Motor neuron (in vitro differentiated cells): ENCODE measurements around the gene LIPC. TPM values are rescaled to one million over a fixed set of nuclear protein-coding genes. Genes with fewer than 3 reads are reported as not detected.

ENCODE experiments used
- ATAC-seq, 8 experiments: fragments of 200-7000 bp; cut with Tn5 transposase; replicated peaks in 6 of 8; 2 replicates each; pipeline ENCODE4 v1.8.0; 2021; ENCODE audit warnings: mild to moderate bottlenecking in 8 of 8, moderate library complexity in 8 of 8
- H3K27ac ChIP-seq, 2 donors: fragments of 250-450 bp; sonication (Bioruptor Pico); 2 replicates each; pipeline ENCODE4 v1.9.0; 2021; ENCODE audit warnings: antibody characterized with exemption in 2 of 2, mild to moderate bottlenecking in 2 of 2, moderate library complexity in 1 of 2
- H3K4me1 ChIP-seq, 2 donors: fragments of 250-450 bp; sonication (Bioruptor Pico); replicated peaks in 1 of 2; 2 replicates each; pipeline ENCODE4 v1.6.1; 2021; ENCODE audit warnings: antibody characterized with exemption in 2 of 2, mild to moderate bottlenecking in 2 of 2, moderate library complexity in 1 of 2
- H3K4me3 ChIP-seq, 5 donors: fragments of 250-450 bp; sonication (Bioruptor Pico); 2 replicates each; pipeline ENCODE4 v1.9.0; 2021; ENCODE audit warnings: antibody characterized with exemption in 5 of 5, mild to moderate bottlenecking in 5 of 5, moderate library complexity in 4 of 5
- WGBS, 10 experiments: fragments of 450-650 bp; shearing (Covaris generic); methylation state at CpG; one replicate each; pipeline ENCODE4 v1.0.0; 2022; 5-methylcytosine and 5-hydroxymethylcytosine counted together
- in situ Hi-C, 9 experiments: fragments of 400-800 bp; cut with MboI; loops; one replicate each; pipeline ENCODE4 v1.15.0; 2021; ENCODE audit warnings: low sequenced_read_pairs in 9 of 9, low pct_unique_long_range_greater_than_20kb in 2 of 9; ENCODE audit not compliant: unreplicated experiment in 9 of 9
- total RNA-seq, 8 experiments: library from RNA; unstranded; fragments of 300-600 nt; gene quantifications; 2 replicates each; pipeline versions ENCODE4 v1.2.3 to v1.2.4, GENCODE V29; 2022

The LIPC gene
- total RNA-seq, 8 experiments from 2014 or later, result 0.14 to 5.0 (median 0.47) TPM; not detected in 5

- WGBS, 10 experiments, result 17 to 96% (median 76%) methylated on average over 1 to 3 of the region's 3 CpGs; no CpG with 5 or more reads in 2 of the 10 experiments
- ATAC-seq, result no peak
- H3K4me3 ChIP-seq, result no peak overlapping the region
- H3K27ac ChIP-seq, result no peak overlapping the region
- H3K4me1 ChIP-seq, result peaks cover 6% of the 10 kb centered on the region in 2 donors
- in situ Hi-C loops, result no loop called here
Observed at GRCh38 chr15:58583171-58583908, 151.5 kb downstream of the LIPC start.

GRCh38 chr15:58584789-58585461, 153.1 kb downstream of the LIPC start:
- in situ Hi-C loops, result no loop called here
- peak in 1 of 8 experiments; percentile 29 for ATAC-seq
- WGBS, 10 experiments, result 57 to 100% (median 86%) methylated on average over 1 to 6 of the region's 6 CpGs; no CpG with 5 or more reads in 2 of the 10 experiments
- Histone ChIP-seq H3K27ac (no peak overlapping the region), H3K4me1 (peaks cover 6% of the 10 kb centered on the region in 2 donors), H3K4me3 (no peak overlapping the region)

- WGBS, 10 experiments, result 68 to 100% (median 89%) methylated on average over 1 to 5 of the region's 5 CpGs; no CpG with 5 or more reads in 2 of the 10 experiments
- in situ Hi-C loops, result no loop called here
- Histone ChIP-seq H3K4me3 (no peak overlapping the region), H3K4me1 (peaks cover 6 to 7% of the 10 kb centered on the region in 2 donors), H3K27ac (no peak overlapping the region)
- peak in 1 of 8 experiments; percentile 53 for ATAC-seq
Observed at GRCh38 chr15:58585693-58586443, 154.1 kb downstream of the LIPC start.

- Histone ChIP-seq H3K4me1 (peaks cover 6 to 8% of the 10 kb centered on the region in 2 donors), H3K4me3 (no peak overlapping the region), H3K27ac (no peak overlapping the region)
- ATAC-seq, result no peak
- in situ Hi-C loops, result no loop called here
- WGBS, 10 experiments, result 60 to 100% (median 96%) methylated on average over 1 to 4 of the region's 4 CpGs; no CpG with 5 or more reads in 1 of the 10 experiments
Observed at GRCh38 chr15:58587486-58587885, 155.7 kb downstream of the LIPC start.

- no peak for ATAC-seq
- H3K4me1 ChIP-seq, result peaks cover 6 to 8% of the 10 kb centered on the region in 2 donors
- 88 to 100% (median 100%) methylated on average over 1 of the region's 1 CpG; no CpG with 5 or more reads in 6 of the 10 experiments for WGBS, 10 experiments
- no peak overlapping the region for H3K4me3 ChIP-seq
- in situ Hi-C loops, result no loop called here
- H3K27ac ChIP-seq, result no peak overlapping the region
Observed at GRCh38 chr15:58588096-58588495, 156.3 kb downstream of the LIPC start.

GRCh38 chr15:58589047-58589446, 157.3 kb downstream of the LIPC start:
- in situ Hi-C loops, result no loop called here
- ATAC-seq, result no peak
- H3K4me3 ChIP-seq, result no peak overlapping the region
- no peak overlapping the region for H3K27ac ChIP-seq
- WGBS, 10 experiments, result 38 to 100% (median 86%) methylated on average over 1 to 3 of the region's 3 CpGs; no CpG with 5 or more reads in 1 of the 10 experiments
- peaks cover 6 to 8% of the 10 kb centered on the region in 2 donors for H3K4me1 ChIP-seq

GRCh38 chr15:58590236-58590635, 158.4 kb downstream of the LIPC start:
- WGBS, 10 experiments, result 40 to 100% (median 100%) methylated on average over 1 of the region's 1 CpG; no CpG with 5 or more reads in 5 of the 10 experiments
- no peak for ATAC-seq
- Histone ChIP-seq H3K4me1 (peaks cover 5 to 7% of the 10 kb centered on the region in 2 donors), H3K27ac (no peak overlapping the region), H3K4me3 (no peak overlapping the region)
- in situ Hi-C loops, result no loop called here

- in situ Hi-C loops, result no loop called here
- ATAC-seq, result peak in 1 of 8 experiments; percentile 57
- 7 to 67% (median 50%) methylated on average over 1 of the region's 1 CpG; no CpG with 5 or more reads in 3 of the 10 experiments for WGBS, 10 experiments
- Histone ChIP-seq H3K27ac (no peak overlapping the region), H3K4me3 (no peak overlapping the region), H3K4me1 (peaks cover 0 to 2% of the 10 kb centered on the region in 2 donors)
Observed at GRCh38 chr15:58590926-58591325, 159.1 kb downstream of the LIPC start.

GRCh38 chr15:58593870-58594269, 162.1 kb downstream of the LIPC start:
- in situ Hi-C loops, result no loop called here
- Histone ChIP-seq H3K4me1 (peaks cover 0 to 2% of the 10 kb centered on the region in 2 donors), H3K27ac (no peak overlapping the region), H3K4me3 (no peak overlapping the region)
- 83 to 100% (median 94%) methylated on average over 1 of the region's 1 CpG; no CpG with 5 or more reads in 1 of the 10 experiments for WGBS, 10 experiments
- no peak for ATAC-seq

GRCh38 chr15:58594898-58595297, 163.1 kb downstream of the LIPC start:
- in situ Hi-C loops, result no loop called here
- Histone ChIP-seq H3K27ac (no peak overlapping the region), H3K4me3 (no peak overlapping the region), H3K4me1 (peaks cover 0 to 2% of the 10 kb centered on the region in 2 donors)
- 80 to 100% (median 100%) methylated on average over 1 of the region's 1 CpG; no CpG with 5 or more reads in 1 of the 10 experiments for WGBS, 10 experiments
- no peak for ATAC-seq

GRCh38 chr15:58595516-58596263, 163.9 kb downstream of the LIPC start:
- Histone ChIP-seq H3K4me1 (peaks cover 0 to 2% of the 10 kb centered on the region in 2 donors), H3K27ac (no peak overlapping the region), H3K4me3 (no peak overlapping the region)
- 86 to 100% (median 98%) methylated on average over 1 to 3 of the region's 3 CpGs for WGBS, 10 experiments
- in situ Hi-C loops, result no loop called here
- ATAC-seq, result no peak
